CD4-positive, alpha-beta T cell treated with Interleukin-4 for 1 hour (primary cell): ENCODE data around the gene TNK2.
A peak's percentile ranks its signal among the peaks of the same experiment; 100 is the strongest.
"Not testable (repeated sequence)": the region's sequence is repeated elsewhere in the genome, so short reads cannot be mapped to it uniquely, and the experiment has no call there.

Experiments
- DNase-seq, 2 donors: peaks; one replicate each; pipeline ENCODE4 v3.0.0-alpha.2; 2020 to 2022

TNK2 gene

DNA sequence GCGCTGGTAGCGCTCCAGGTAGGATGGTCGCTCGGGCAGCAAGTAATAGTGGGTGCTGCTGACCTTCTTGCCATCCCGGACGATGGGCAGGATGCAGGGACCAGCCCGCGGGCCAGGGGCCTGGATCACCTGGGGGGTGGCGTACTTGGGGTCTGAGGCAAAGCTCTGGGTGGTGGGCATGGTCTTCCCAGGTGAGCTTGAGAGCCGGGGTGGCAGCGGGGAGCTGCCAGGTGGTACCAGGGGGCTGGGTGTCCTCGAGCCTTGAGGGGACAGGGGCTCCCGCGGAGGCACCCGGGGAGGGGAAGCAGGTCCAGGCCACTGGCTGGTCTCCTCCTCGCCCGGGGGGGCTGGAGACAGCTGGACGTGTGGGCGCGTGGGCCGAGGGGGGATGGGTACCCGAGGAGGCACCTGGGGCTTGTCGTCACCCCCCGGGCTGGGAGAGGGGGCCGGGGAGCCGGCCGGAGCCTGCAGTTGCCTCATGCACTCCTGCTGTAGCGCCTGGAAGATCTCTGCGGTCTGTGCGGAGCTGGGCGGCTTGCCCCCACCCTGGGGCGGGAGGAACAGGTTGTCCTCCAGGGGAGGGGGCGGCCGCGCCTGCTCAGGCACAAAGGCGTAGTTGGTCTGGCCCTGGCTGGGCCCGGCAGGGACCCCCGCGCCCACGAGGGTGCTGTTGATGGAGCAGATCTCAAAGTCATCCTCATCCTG, 40.6 kb downstream of the TNK2 start:
- DNase-seq, result no peak

DNA sequence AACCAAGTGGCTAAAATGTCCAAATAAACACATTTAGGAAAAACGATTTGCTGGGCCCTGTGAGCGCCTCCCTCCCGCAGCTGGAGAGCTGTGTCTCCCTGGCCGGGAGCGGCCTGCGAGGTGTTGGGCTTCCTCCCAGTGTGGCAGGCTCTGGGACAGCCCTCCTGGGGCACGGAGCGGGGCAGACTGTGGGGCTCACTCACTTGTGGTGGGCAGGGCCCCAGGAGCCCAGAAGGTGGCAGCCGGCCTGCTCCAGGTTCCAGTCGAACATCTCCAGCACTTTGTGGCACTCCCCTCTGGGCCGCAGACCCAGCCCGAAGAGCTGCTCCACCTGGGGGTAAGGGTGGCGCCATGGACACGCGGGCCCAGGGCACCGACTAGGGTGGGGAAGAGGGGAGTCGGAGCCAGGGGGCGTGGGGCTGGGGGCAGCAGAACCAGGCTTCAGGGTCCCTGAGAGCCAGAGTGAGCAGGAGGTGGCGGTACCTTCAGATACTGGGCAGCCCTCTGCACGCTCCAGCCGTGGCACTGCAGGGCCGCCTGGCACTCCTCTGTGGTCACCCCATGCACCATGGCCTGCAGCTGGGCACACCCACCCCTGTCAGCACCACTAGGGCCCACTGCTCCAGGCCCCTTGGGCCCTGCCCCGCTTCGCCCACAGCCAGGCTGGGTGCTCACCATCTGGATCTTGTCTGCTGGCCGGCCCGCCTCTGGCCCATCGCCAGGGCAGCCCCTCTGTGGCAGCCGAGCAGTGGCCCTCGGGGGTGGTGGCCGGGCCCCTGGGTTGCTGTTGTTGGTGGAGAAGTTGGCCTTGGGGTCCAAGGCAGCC, 41.5 kb downstream of the TNK2 start:
- DNase-seq, result no peak

DNA sequence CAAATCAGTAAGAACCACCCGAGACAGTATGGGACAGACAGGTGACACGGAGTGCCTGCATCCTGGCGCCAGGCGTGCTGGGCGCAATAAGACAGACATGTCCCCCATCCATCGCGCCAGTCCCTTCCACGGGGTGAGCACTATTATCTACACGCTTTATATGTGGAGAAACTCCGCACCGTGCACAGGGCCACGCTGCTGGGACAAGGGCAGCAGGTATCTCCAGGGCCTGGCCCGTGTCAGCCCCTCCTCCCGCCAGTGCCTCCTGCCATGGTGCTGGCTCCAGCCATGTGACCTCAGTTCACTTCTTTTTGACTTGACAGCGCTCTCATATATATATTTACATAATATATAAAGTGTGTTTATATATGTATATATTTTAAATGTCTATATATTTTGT, 42.6 kb downstream of the TNK2 start:
- no peak for DNase-seq

DNA sequence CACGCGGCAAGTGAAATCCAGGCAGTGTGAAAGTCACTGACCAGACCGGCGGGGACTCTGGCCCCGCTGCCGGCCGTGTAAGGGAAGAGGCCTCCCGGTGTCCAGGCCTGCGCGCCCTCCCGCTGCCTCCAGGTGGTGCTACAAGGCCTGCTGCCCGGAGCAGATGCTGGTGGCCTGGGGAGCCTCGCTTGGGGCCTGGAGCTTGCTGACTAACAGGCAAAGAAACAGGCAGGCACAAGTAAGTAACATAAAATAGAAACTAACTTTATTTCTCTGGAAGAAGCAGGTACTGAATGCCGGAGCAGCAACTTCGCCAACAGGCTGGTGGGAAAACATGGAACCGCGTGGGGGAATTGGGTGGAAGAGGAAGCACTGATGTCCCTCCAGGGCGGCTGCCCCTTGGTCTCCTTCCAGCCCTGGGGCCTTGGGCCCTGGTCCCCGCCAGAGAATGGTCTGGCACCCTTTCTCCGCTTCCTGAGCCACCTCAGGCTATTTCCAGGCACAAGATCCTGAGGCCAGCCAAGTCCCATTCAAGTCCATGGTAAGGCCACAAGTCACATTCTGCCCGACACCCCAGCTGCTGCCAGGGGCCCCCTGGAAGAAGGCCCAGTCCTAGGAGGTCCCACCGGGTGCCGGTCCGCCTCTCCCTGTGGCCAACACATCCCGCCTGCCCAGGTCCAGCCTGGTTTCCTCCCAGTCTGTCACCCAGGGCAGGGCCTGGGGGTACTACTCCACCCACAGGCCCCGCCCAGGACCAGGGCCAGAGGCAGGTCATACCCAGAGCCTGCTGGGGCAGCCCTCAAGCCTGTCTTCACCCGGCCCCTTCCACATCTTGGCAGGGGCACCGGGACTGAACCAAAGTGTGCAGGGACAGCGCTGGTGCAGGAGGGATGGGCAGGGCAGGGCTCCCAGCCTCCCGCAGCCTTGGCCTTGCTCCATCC, 45.0 kb downstream of the TNK2 start:
- DNase-seq, result peak; percentile 55 to 71

GRCh38 chr3:195862318-195862717, 46.0 kb downstream of the TNK2 start:
- not testable (repeated sequence) for DNase-seq

- no peak for DNase-seq
Measured at GRCh38 chr3:195860456-195860855, 47.9 kb downstream of the TNK2 start.

GRCh38 chr3:195859846-195860411, 48.4 kb downstream of the TNK2 start:
- DNase-seq, result no peak

- peak; percentile 73 to 79 for DNase-seq
Measured at GRCh38 chr3:195859061-195859845, 49.1 kb downstream of the TNK2 start.

- DNase-seq, result no peak
Measured at GRCh38 chr3:195856410-195857084, 51.8 kb downstream of the TNK2 start.

DNA sequence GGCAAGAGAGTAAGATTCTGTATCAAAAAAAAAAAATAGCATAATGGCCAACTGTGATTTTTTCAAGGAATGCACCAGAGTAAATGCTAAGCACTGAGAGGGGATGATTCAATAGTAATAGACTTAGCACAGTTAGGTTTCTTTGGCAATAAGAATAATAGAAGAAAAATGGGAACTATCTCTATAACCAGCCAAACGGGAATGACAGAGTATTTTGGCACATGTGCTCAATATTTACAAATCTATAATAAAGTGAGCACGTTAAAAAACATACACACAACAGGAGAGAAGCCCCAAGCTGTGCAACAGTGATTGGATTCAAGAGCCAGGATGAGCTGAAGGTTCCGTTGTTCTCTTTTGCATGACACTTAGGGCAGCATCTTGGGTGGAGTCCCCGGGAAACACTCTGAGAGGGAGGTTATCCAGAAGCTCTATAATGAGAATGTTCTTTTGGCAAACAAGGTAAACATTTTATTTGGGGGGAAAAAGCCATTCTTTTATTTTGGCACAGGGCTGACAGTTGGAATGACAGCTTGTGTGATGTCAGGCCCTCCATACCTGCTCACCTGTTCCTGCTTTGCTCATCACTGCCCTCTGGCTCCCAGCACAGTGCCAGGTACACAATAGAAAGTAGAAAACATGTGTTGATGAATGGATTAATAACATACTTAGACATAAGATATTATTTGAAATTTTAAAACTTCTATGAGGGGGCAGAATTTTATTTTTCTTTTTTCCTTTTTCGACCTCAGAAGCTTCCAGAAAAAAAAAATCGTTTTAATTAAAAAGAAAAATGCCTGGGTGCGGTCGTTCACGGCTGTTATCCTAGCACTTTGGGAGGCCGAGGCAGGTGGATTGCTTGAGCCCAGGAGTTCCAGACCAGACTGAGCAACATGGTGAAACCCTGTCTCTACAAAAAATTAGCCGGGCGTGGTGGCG, 52.6 kb downstream of the TNK2 start:
- DNase-seq, result no peak

DNA sequence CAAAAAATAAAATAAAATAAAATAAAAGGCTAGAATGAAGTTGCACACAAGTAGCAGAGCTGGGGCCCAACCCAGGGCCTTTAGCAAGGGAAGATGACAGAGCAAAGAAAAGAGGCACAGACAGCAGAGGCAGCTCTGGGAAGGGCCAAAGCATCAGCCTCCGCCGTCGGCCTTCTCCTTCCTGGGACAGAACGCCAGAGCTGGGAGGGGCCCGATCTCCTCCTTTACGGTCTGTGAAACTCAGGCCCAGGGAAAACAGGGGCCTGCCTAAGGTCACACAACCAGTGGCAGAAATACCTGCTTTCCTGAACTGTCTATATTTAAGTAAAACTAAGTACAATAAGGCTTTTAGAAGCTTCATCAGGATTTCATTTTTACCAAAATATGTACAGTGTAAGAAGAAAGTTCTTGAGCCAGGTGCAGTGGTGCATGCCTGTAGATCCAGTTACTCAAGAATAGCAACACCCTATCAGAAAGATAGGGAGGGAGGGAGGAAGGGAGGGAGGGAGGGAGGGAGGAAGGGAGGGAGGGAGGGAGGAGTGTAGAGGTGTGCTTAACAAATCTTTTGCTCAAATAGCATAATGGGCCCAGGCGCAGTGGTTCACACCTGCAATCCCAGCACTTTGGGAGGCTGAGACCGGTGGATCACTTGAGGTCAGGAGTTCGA, 53.6 kb downstream of the TNK2 start:
- DNase-seq, result no peak

DNA sequence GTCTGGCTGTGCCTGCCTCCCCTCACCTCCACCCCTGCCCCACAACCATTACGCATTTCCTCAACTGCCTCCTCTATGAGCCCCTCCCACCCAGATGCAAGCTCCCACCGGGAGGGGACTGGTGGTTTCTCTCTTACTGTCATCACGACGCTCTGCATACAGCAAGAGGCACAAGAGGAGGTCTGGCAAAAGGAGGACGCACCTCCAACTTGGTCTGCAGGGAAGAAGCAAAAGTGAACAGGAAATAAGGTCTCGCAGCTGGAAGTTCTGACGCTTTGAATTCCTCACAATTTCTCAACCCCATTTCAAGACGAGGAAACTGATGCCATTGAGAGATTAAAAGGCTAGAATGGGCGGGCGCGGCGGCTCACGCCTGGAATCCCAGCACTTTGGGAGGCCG, 54.4 kb downstream of the TNK2 start:
- no peak for DNase-seq

DNA sequence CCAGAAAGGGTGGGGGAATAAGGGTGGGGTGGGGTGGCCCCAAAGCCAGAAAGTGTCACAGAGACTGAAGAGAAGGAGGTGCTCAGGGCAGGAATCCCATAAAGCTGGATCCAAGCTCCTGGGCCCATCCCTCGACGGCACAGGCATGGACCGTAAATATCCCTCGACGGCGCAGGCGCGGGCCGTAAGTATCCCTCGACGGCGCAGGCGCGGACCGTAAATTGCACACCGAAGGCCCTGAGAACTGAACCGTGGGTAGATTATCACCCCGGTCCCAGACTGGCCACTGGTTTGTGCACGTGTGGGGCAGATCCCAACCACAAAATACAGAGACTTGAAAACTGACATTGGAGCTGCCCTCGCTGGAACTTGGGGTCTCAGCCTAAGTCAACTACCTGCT, 55.3 kb downstream of the TNK2 start:
- DNase-seq, result no peak

GRCh38 chr3:195850857-195851543, 57.4 kb downstream of the TNK2 start:
- peak; percentile 90 to 93 for DNase-seq

DNA sequence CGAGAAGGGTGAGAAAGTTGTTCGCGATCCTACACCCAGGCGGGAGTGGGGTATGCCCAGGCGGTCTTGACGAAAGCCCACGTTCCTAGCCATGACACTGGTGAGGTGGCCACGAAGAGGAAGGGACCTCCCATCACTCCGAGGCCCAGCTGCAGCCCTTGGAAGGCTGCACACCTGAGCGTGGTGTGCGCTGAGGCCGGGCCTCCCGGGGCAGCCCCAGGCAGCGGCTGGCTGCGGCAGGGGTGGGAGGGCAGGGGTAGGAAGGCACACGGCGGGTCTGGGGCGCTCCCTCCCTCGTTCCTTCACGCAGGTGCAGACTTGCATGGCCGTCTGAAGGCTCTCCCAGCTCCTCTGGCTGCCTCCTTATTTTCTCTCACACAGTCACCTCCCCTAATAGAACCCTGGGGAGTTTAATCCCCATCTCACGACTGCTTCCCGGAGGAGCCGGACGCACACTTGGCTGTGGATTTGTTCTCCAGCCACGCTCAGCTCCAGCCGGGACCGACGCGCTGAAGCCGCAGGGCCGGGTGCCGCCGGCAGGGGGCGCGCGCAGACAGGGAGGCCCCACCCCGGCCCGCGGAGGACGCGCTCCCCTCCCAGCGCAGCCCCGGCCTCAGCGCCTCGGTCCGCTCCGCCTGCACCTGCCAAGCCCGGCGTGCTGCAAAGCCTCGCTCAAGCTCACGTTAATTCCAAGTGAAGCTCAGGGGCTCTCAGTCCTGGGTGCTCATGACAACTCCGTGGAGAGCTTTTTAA, 58.9 kb downstream of the TNK2 start:
- DNase-seq, result no peak

DNA sequence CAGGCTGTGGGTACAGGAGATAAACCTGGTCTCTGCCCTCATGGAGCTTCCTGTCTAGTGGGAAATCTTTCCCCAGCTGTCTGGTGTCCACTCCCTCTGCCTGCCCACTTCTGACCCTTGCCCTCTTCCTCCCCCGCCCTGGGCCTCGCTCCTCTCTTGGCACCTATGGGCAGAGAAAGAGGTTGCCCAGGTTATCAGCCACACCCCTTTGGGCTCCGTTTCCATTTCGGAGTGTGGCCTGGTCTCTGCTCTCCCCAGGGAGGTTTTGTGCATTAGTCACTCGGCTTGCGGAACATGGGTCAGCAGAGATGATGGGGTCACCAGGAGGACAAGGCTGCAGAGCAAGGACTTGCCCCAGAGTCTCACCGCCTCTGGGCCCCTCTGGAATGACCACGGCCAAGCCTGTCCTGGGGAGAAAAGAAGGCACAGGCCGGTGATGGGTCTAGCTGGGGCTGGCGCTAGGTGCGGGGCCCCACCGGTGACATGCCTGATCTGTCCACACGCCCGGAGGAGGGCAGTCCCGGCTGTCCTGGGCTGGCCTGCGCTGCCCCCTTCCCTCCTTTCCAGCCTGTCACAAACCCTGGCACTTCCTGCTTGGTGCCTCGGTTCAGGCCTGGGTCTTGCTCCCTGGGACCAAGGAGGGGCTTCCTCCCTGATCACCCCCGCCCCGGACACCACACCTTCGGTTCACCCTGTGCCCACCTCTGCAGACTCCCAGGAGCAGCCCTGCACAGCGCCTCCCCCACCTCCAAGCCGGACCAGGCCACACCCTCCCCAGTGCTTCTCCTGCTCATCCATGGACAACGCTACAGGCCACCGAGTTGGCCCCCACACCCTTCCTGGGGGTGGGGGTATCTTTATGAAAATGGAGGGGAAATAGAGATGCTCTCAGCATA, 61.0 kb downstream of the TNK2 start:
- no peak for DNase-seq

- DNase-seq, result no peak
Measured at GRCh38 chr3:195845483-195845882, 62.9 kb downstream of the TNK2 start.
